ENCODE data around the gene DUSP22. TPM values are rescaled to one million over a fixed set of nuclear protein-coding genes. Genes with fewer than 3 reads are reported as not detected.

Gene DUSP22
- total RNA-seq, 1 experiment from 2014 or later = 34.8 TPM

- no peaks in the 10 kb centered on the region for H3K36me3 ChIP-seq (ENCODE audit: control insufficient read depth, insufficient read depth, low read length)
- H3K4me1 ChIP-seq (ENCODE audit: control insufficient read depth, insufficient read depth, low read length) = peaks cover 3% of the 10 kb centered on the region; the same call in 1 of the 2 replicates
- CTCF ChIA-PET = no interaction called here
- no TSS peak for BruUV-seq (replicated peaks)
- no peak overlapping the region for H3K27ac ChIP-seq (ENCODE audit: low read length)
- no peak for DNase-seq (ENCODE audit: low read depth, low spot score)
- no peak for TF ChIP-seq REST (IDR thresholded peaks at IDR 0.05; ENCODE audit: insufficient read depth in 1 of 2, low read depth in 2 of 2, low read length in 1 of 2)
- no peak for TF ChIP-seq TCF7L2 (IDR thresholded peaks at IDR 0.05; ENCODE audit: low read depth, low read length)
- no peak for TF ChIP-seq SIN3A (IDR thresholded peaks at IDR 0.05; ENCODE audit: borderline replicate concordance, insufficient read depth, low read depth, low read length)
- no peak for TF ChIP-seq POLR2AphosphoS5 (IDR thresholded peaks at IDR 0.05; ENCODE audit: low read depth, low read length)
- TF ChIP-seq CTCF (IDR thresholded peaks at IDR 0.05) = no peak
- ATAC-seq = no peak
- peaks cover 9% of the 10 kb centered on the region; the same call in 1 of the 2 replicates for H3K27me3 ChIP-seq (ENCODE audit: control insufficient read depth, insufficient read depth, low read length)
- POLR2A ChIA-PET = no interaction called here
- no peaks in the 10 kb centered on the region for H3K9me3 ChIP-seq (ENCODE audit: control insufficient read depth, insufficient read depth, low read depth, low read length)
- H3K4me3 ChIP-seq (ENCODE audit: low read depth in 2 of 2, low read length in 2 of 2) = no peak overlapping the region
- in situ Hi-C loops (cut with HindIII; ENCODE audit: low pct_unique_long_range_greater_than_20kb, low sequenced_read_pairs) (no loop called here), intact Hi-C loops (cut with micrococcal nuclease; ENCODE audit: unreplicated experiment) (no loop called here)
Measured at GRCh38 chr6:286681-287488, 5.4 kb upstream of the DUSP22 start.

GRCh38 chr6:287489-287860, 4.8 kb upstream of the DUSP22 start:
- no peaks in the 10 kb centered on the region for H3K36me3 ChIP-seq (ENCODE audit: control insufficient read depth, insufficient read depth, low read length)
- in situ Hi-C loops (cut with HindIII; ENCODE audit: low pct_unique_long_range_greater_than_20kb, low sequenced_read_pairs) (no loop called here), intact Hi-C loops (cut with micrococcal nuclease; ENCODE audit: unreplicated experiment) (no loop called here)
- DNase-seq (ENCODE audit: low read depth, low spot score) (no peak), ATAC-seq (no peak)
- ChIA-PET POLR2A (no interaction called here), CTCF (no interaction called here)
- no TSS peak for BruUV-seq (replicated peaks)
- peaks cover 9% of the 10 kb centered on the region; the same call in 1 of the 2 replicates for H3K27me3 ChIP-seq (ENCODE audit: control insufficient read depth, insufficient read depth, low read length)
- peaks cover 3% of the 10 kb centered on the region; the same call in 1 of the 2 replicates for H3K4me1 ChIP-seq (ENCODE audit: control insufficient read depth, insufficient read depth, low read length)
- TF ChIP-seq SIN3A (IDR thresholded peaks at IDR 0.05; ENCODE audit: borderline replicate concordance, insufficient read depth, low read depth, low read length) = no peak
- TF ChIP-seq CTCF (IDR thresholded peaks at IDR 0.05) = no peak
- no peak for TF ChIP-seq TCF7L2 (IDR thresholded peaks at IDR 0.05; ENCODE audit: low read depth, low read length)
- TF ChIP-seq REST (IDR thresholded peaks at IDR 0.05; ENCODE audit: insufficient read depth in 1 of 2, low read depth in 2 of 2, low read length in 1 of 2) = no peak
- no peak for TF ChIP-seq POLR2AphosphoS5 (IDR thresholded peaks at IDR 0.05; ENCODE audit: low read depth, low read length)
- H3K9me3 ChIP-seq (ENCODE audit: control insufficient read depth, insufficient read depth, low read depth, low read length) = no peaks in the 10 kb centered on the region
- no peak overlapping the region for H3K4me3 ChIP-seq (ENCODE audit: low read depth in 2 of 2, low read length in 2 of 2)
- no peak overlapping the region for H3K27ac ChIP-seq (ENCODE audit: low read length)
